ENCODE measurements around the gene ROBO2. TPM values are rescaled to one million over a fixed set of nuclear protein-coding genes. Genes with fewer than 3 reads are reported as not detected.

The ROBO2 gene
- total RNA-seq, 1 donor from 2014 or later = 3.9 TPM

GRCh38 chr3:77125966-77126365 is 86.1 kb downstream of the ROBO2 start:
- DNase-seq (ENCODE audit: low read depth) = no peak
- no peak for TF ChIP-seq CTCF (IDR thresholded peaks at IDR 0.05; ENCODE audit: insufficient read depth, low read length, poor library complexity, severe bottlenecking)
- no peak overlapping the region for H3K4me3 ChIP-seq (ENCODE audit: low read depth, low read length)
- H3K27me3 ChIP-seq (ENCODE audit: control insufficient read depth, insufficient read depth, low read length) = no peaks in the 10 kb centered on the region
- no peaks in the 10 kb centered on the region for H3K36me3 ChIP-seq (ENCODE audit: control insufficient read depth, insufficient read depth, low read length)

GRCh38 chr3:77134769-77135168 is 94.9 kb downstream of the ROBO2 start:
- H3K27me3 ChIP-seq (ENCODE audit: control insufficient read depth, insufficient read depth, low read length) = no peaks in the 10 kb centered on the region
- TF ChIP-seq CTCF (IDR thresholded peaks at IDR 0.05; ENCODE audit: insufficient read depth, low read length, poor library complexity, severe bottlenecking) = no peak
- no peak overlapping the region for H3K4me3 ChIP-seq (ENCODE audit: low read depth, low read length)
- no peaks in the 10 kb centered on the region for H3K36me3 ChIP-seq (ENCODE audit: control insufficient read depth, insufficient read depth, low read length)
- DNase-seq (ENCODE audit: low read depth) = no peak

GRCh38 chr3:77137559-77137958 is 97.7 kb downstream of the ROBO2 start:
- no peaks in the 10 kb centered on the region for H3K27me3 ChIP-seq (ENCODE audit: control insufficient read depth, insufficient read depth, low read length)
- no peak for DNase-seq (ENCODE audit: low read depth)
- no peak for TF ChIP-seq CTCF (IDR thresholded peaks at IDR 0.05; ENCODE audit: insufficient read depth, low read length, poor library complexity, severe bottlenecking)

DNA sequence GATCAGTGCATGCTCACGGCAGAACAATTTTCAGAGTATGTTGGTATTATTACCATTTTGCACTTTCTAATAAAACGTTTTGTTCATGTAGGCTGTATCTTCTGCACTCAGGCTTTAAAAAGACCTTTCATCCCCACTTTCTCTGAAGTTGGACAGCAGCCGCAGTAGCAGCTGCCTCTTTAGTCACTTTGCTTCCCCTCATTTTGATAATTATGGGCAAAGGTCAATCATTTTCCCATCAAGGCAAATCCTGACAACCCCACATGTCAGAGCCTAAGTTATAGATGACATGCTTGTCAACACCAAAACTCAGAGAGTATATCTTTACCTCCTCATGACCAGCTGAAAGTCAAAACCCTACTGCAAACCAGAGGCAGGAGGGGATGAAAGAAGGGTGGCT is 99.7 kb downstream of the ROBO2 start:
- no peak for DNase-seq (ENCODE audit: low read depth)
- Histone ChIP-seq H3K4me3 (ENCODE audit: low read depth, low read length) (no peak overlapping the region), H3K27me3 (ENCODE audit: control insufficient read depth, insufficient read depth, low read length) (no peaks in the 10 kb centered on the region), H3K36me3 (ENCODE audit: control insufficient read depth, insufficient read depth, low read length) (no peaks in the 10 kb centered on the region)
- TF ChIP-seq CTCF (IDR thresholded peaks at IDR 0.05; ENCODE audit: insufficient read depth, low read length, poor library complexity, severe bottlenecking) = no peak

More at GRCh38 chr3:77137559-77137958, 97.7 kb downstream of the ROBO2 start:
- H3K36me3 ChIP-seq (ENCODE audit: control insufficient read depth, insufficient read depth, low read length) = no peaks in the 10 kb centered on the region
- no peak overlapping the region for H3K4me3 ChIP-seq (ENCODE audit: low read depth, low read length)

DNA sequence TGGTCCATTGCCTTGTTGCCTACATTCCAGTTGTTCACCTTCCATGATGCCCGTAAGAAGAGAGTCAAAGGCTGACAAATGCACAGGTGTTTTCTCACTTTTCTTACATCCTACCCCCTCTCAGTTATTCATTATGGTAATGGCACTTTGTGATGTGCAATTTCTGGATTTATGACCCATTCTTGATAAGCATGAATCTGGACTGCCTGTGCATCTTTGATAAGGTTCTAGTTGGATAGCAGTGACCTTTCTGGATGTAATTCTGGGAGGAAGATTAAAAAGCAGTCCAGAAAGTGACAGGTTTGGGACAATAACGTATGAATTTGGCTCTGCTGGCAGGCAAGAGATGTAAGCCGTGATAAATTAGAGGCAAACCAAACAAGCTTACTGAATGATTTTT is 101.5 kb downstream of the ROBO2 start:
- Histone ChIP-seq H3K36me3 (ENCODE audit: control insufficient read depth, insufficient read depth, low read length) (no peaks in the 10 kb centered on the region), H3K4me3 (ENCODE audit: low read depth, low read length) (no peak overlapping the region), H3K27me3 (ENCODE audit: control insufficient read depth, insufficient read depth, low read length) (no peaks in the 10 kb centered on the region)
- no peak for DNase-seq (ENCODE audit: low read depth)
- TF ChIP-seq CTCF (IDR thresholded peaks at IDR 0.05; ENCODE audit: insufficient read depth, low read length, poor library complexity, severe bottlenecking) = no peak

DNA sequence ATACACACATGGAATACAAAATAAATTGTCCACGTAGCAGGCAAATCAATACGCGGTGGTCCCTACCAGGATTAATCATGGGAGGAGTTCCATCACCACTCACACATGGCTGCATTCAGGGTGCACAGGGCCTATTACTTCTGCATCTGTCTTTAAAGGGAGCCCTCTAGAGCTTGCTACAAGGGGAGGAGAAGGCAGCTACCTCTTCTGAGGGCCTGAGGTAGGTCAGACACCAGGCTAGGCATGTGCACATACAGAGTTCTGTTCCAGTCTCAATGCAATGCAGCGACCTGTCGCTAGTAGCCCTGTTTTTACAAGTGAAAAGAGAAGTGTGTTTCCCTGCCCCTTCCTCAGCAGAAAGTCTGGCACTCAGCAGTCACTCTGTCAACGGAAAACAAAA is 102.7 kb downstream of the ROBO2 start:
- no peak for TF ChIP-seq CTCF (IDR thresholded peaks at IDR 0.05; ENCODE audit: insufficient read depth, low read length, poor library complexity, severe bottlenecking)
- DNase-seq (ENCODE audit: low read depth) = no peak
- no peaks in the 10 kb centered on the region for H3K27me3 ChIP-seq (ENCODE audit: control insufficient read depth, insufficient read depth, low read length)
- H3K4me3 ChIP-seq (ENCODE audit: low read depth, low read length) = no peak overlapping the region
- H3K36me3 ChIP-seq (ENCODE audit: control insufficient read depth, insufficient read depth, low read length) = no peaks in the 10 kb centered on the region
